AG04449 (cell line): ENCODE measurements around the gene SLCO6A1.

Source experiments
- CTCF ChIA-PET: fragments of 350-600 bp; formaldehyde crosslinking; extraction: SDS; loops from one replicate; lab custom pipeline; 2021; ENCODE audit warnings: antibody characterized with exemption; lab: Yijun Ruan, JAX
- POLR2A ChIA-PET: fragments of 400-600, 350-600 bp; formaldehyde crosslinking; extraction: SDS; loops from one replicate; lab custom pipeline; 2020; ENCODE audit warnings: antibody characterized with exemption, inconsistent platforms; lab: Yijun Ruan, JAX
- DNase-seq: peaks from one replicate; pipeline ENCODE4 v3.0.0-alpha.2; 2010; ENCODE audit warnings: low read depth, low spot score
- H3K4me3 ChIP-seq: 2 replicates; pipeline ENCODE4 v1.5.1; 2011; ENCODE audit warnings: low read depth, mild to moderate bottlenecking, control low read depth, low read length
- TF ChIP-seq, protein P1 (sequence below): IDR thresholded peaks from one replicate; pipeline ENCODE4 v1.5.1; 2011; ENCODE audit warnings: mild to moderate bottlenecking, moderate library complexity, low read length, control low read depth, inconsistent platforms; ENCODE audit not compliant: insufficient read depth; ENCODE audit errors: missing control alignments

Gene SLCO6A1

DNA sequence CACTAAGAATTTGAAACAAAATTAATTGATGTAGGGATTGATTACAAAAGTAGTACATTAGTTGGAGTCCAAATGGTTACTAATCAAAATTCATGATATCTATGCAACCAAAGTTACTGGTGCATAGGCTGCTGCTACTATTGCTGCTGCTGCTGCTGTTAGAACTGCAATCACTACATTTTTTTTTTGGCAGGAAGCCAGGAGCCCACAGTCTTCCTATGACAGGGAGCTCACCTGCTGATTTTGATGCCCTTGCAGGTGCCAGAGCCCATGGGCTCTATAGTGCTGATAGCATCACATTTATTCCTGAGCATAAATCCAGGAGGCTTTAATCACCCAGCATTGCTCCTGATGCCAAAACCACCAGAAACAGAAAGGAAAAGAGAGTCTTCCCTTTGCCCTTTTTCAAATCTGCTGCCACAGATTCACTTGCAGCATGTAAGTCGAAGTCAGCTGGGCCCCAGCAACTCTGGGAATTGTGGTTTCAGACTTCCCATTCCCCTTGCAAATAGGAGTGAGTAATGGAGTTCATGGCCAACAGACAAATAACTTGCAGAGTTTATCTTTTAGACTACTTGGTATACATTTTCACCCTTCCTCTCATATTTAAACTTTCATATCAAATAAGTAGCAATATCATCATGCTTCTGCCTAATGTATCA, 17.6 kb downstream of the SLCO6A1 start:
- ChIA-PET POLR2A (interaction anchor here (0.6 kb wide), 1 partner anchor 406 kb away, joined by 4 read pairs; no protein-coding TSS in a partner anchor), CTCF (no interaction called here)
- no peak for DNase-seq

GRCh38 chr5:102453716-102454115, 45.1 kb downstream of the SLCO6A1 start:
- ChIA-PET CTCF (no interaction called here), POLR2A (no interaction called here)
- TF ChIP-seq, protein P1, sequence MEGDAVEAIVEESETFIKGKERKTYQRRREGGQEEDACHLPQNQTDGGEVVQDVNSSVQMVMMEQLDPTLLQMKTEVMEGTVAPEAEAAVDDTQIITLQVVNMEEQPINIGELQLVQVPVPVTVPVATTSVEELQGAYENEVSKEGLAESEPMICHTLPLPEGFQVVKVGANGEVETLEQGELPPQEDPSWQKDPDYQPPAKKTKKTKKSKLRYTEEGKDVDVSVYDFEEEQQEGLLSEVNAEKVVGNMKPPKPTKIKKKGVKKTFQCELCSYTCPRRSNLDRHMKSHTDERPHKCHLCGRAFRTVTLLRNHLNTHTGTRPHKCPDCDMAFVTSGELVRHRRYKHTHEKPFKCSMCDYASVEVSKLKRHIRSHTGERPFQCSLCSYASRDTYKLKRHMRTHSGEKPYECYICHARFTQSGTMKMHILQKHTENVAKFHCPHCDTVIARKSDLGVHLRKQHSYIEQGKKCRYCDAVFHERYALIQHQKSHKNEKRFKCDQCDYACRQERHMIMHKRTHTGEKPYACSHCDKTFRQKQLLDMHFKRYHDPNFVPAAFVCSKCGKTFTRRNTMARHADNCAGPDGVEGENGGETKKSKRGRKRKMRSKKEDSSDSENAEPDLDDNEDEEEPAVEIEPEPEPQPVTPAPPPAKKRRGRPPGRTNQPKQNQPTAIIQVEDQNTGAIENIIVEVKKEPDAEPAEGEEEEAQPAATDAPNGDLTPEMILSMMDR = no peak
- H3K4me3 ChIP-seq = no peak overlapping the region
- no peak for DNase-seq

More for the DNA sequence above, 17.6 kb downstream of the SLCO6A1 start:
- H3K4me3 ChIP-seq = no peak overlapping the region
- TF ChIP-seq, protein P1 = no peak

DNA sequence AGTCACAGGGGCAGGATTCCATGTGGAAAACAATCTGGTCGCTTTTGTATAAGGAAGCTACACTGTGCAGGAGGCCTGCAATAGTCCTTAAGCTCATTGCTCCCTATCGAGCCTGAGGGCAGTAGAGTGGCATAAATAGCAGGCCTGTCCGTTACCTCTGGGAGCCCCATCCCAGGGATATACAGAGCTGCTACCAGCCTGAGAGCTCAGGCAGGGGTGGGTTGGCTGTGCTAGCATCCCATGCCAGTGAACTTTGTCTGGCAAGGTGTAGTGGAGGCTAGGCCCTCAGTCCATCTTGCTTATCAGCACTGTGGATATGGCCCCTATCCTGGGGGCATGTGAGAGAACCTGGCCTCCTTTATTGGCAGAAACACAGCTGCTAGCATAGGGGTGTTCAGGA, 47.7 kb downstream of the SLCO6A1 start:
- no peak for DNase-seq
- ChIA-PET POLR2A (no interaction called here), CTCF (no interaction called here)
- no peak overlapping the region for H3K4me3 ChIP-seq
- TF ChIP-seq, protein P1 = no peak

DNA sequence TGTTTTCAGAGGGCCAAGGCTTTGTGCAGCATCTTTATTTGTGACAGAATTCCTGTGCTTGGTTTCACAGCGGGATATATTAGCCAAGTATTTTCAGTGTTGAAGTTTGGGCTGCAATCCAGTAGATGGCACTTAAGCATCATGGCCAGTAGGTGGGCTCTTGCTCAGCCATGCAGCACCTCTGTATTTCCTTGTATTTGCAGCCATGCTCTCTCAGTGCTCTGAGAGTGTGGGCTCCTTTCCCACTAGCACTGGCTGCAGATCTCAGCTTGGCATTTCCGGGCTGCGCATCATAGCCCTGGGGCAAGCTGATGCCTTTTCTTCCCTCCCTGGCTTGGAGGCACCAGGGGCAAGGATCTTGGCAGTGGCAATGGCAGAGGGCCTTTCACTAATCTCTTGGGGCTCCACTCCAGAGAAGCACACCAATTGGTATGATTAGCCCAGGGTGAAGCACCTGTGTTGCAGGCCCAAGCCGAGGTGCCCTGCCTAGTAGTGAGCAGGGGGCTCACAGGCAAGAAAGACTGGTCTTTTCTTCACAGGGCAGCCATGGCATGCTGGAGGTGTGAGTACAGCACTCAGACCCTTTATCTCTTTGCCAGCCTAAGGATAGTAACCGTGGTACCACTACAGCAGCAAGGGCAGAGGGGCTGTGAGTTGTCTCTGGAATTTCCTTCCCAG, 48.3 kb downstream of the SLCO6A1 start:
- DNase-seq = no peak
- POLR2A ChIA-PET = no interaction called here

DNA sequence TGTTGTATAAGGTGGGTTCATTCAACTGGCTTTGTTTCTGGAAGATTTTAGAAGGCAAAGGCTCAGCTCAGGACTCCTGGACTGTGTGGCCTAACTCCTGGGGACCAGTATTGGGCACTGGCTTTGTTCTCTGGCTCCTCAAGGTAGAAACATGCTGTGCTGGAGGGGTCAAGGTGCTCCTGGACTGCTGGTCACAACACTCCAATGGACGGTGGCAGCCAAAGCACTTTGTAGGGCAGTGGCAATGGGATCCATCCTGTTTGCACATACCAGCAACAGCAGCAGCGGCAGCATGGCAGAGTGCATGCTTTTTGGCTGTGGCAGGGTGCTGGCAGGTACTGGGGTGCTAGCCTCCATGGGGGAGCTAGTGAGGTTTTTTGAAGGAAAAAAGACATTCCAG, 65.3 kb downstream of the SLCO6A1 start:
- DNase-seq = no peak
- POLR2A ChIA-PET = no interaction called here
- H3K4me3 ChIP-seq = no peak overlapping the region
- TF ChIP-seq, protein P1 = no peak
- CTCF ChIA-PET = no interaction called here

More for the DNA sequence above, 48.3 kb downstream of the SLCO6A1 start:
- H3K4me3 ChIP-seq = no peak overlapping the region
- CTCF ChIA-PET = no interaction called here
- TF ChIP-seq, protein P1 = no peak

GRCh38 chr5:102421647-102422046, 77.2 kb downstream of the SLCO6A1 start:
- CTCF ChIA-PET = no interaction called here

More at GRCh38 chr5:102421647-102422046, 77.2 kb downstream of the SLCO6A1 start:
- POLR2A ChIA-PET = no interaction called here
- TF ChIP-seq, protein P1 = no peak
- no peak for DNase-seq
- H3K4me3 ChIP-seq = no peak overlapping the region
